Measurements from ENCODE around the gene TCF12. TPM values are rescaled to one million over a fixed set of nuclear protein-coding genes. Genes with fewer than 3 reads are reported as not detected.

TCF12 gene
- polyA plus RNA-seq, 1 experiment, result 447 TPM

DNA sequence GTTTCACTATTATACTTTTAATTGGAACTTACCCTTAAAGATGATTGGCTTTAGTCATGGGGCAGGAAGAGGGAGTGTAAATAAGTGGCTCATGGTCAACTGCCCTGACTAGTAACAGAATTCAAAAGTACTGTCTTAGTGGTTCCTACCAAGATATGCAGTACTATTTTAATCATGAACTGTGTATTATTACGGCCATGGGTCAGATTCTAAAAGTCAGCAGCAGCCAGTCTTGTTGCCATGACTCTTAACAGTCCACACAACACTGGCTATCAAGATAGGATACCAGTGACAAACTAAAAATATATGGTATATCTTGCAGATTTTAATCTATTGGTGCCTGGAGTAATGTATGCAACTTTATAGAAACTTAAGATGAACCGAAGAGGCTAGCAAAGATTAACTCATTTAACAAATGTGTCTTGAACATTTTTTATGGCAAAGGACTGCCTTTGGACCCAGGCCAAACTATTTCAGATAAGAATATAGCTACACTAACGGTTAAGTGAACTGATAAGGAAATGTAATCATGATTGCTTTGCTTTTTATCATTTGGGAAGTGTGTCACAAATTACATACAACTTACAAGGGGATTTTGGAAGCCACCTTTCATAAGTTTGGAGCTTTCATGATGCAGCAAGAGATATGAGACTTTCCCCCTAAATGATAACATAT is 163.7 kb downstream of the TCF12 start:
- H3K27ac ChIP-seq (ENCODE audit: low read depth, low read length), result no peak overlapping the region
- no peaks in the 10 kb centered on the region for H3K27me3 ChIP-seq (ENCODE audit: control insufficient read depth, insufficient read depth, low read length)
- ChIA-PET CTCF (interaction anchor here (0.6 kb wide), 1 partner anchor 61 kb away, joined by 3 read pairs; no protein-coding TSS in a partner anchor), POLR2A (no interaction called here)
- H3K4me3 ChIP-seq (ENCODE audit: low read depth, low read length), result no peak overlapping the region
- H3K9me3 ChIP-seq (ENCODE audit: control insufficient read depth, insufficient read depth, low read length), result no peaks in the 10 kb centered on the region
- no peak for DNase-seq (ENCODE audit: low read depth, low spot score)
- TF ChIP-seq, protein P1, sequence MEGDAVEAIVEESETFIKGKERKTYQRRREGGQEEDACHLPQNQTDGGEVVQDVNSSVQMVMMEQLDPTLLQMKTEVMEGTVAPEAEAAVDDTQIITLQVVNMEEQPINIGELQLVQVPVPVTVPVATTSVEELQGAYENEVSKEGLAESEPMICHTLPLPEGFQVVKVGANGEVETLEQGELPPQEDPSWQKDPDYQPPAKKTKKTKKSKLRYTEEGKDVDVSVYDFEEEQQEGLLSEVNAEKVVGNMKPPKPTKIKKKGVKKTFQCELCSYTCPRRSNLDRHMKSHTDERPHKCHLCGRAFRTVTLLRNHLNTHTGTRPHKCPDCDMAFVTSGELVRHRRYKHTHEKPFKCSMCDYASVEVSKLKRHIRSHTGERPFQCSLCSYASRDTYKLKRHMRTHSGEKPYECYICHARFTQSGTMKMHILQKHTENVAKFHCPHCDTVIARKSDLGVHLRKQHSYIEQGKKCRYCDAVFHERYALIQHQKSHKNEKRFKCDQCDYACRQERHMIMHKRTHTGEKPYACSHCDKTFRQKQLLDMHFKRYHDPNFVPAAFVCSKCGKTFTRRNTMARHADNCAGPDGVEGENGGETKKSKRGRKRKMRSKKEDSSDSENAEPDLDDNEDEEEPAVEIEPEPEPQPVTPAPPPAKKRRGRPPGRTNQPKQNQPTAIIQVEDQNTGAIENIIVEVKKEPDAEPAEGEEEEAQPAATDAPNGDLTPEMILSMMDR (IDR thresholded peaks at IDR 0.05; ENCODE audit: low read depth, low read length), result no peak

DNA sequence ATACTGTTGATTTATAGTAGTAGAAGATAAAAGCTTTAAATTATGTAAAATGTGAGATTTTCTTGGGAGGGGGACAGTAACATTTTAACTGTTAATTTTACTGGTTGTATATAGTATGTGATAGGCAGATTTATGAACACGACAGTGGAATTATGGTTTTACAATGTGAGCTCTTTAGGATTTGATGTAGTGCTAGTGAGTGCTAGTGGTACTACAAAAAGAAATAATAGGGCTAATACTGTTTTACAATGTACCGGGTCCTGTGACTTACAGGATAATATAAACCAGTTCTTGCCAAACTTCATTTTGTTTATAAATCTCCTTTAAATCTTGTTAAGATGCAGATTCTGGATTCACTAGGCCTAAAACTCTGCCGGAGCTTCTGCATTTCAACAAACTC is 165.7 kb downstream of the TCF12 start:
- DNase-seq (ENCODE audit: low read depth, low spot score), result no peak
- Histone ChIP-seq H3K9me3 (ENCODE audit: control insufficient read depth, insufficient read depth, low read length) (no peaks in the 10 kb centered on the region), H3K27me3 (ENCODE audit: control insufficient read depth, insufficient read depth, low read length) (no peaks in the 10 kb centered on the region), H3K4me3 (ENCODE audit: low read depth, low read length) (no peak overlapping the region), H3K27ac (ENCODE audit: low read depth, low read length) (no peak overlapping the region)
- TF ChIP-seq, protein P1 (IDR thresholded peaks at IDR 0.05; ENCODE audit: low read depth, low read length), result no peak
- POLR2A ChIA-PET, result interaction anchor here (0.7 kb wide), 1 partner anchor 351 kb away, joined by 3 read pairs; the partner anchor contains the start of gene ZNF280D
- CTCF ChIA-PET, result interaction anchor here (0.6 kb wide), 1 partner anchor 89 kb away, joined by 3 read pairs; no protein-coding TSS in a partner anchor

DNA sequence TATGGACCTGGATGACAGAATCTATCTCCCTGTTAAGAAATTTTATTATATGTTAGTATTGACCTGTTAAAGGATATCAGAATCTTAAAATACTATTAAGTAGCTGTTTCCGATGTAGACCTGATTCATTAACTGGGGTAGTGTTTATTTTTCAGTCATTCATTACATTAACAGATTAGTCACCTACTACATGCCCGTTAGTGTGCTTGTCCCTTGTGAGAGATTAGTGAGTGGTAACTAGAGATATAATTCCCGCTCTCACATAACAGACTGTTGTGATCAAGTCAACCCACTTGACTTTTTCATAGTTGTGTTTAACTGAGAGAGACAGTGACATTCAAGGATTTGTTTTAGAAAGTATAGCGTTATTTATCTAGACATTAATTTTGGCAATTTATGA is 166.8 kb downstream of the TCF12 start:
- H3K9me3 ChIP-seq (ENCODE audit: control insufficient read depth, insufficient read depth, low read length), result no peaks in the 10 kb centered on the region
- CTCF ChIA-PET, result interaction anchor here (0.9 kb wide), 1 partner anchor 54 kb away, joined by 3 read pairs; no protein-coding TSS in a partner anchor
- H3K27ac ChIP-seq (ENCODE audit: low read depth, low read length), result no peak overlapping the region
- no peak overlapping the region for H3K4me3 ChIP-seq (ENCODE audit: low read depth, low read length)
- TF ChIP-seq, protein P1 (IDR thresholded peaks at IDR 0.05; ENCODE audit: low read depth, low read length), result no peak
- POLR2A ChIA-PET, result no interaction called here
- no peaks in the 10 kb centered on the region for H3K27me3 ChIP-seq (ENCODE audit: control insufficient read depth, insufficient read depth, low read length)
- no peak for DNase-seq (ENCODE audit: low read depth, low spot score)

DNA sequence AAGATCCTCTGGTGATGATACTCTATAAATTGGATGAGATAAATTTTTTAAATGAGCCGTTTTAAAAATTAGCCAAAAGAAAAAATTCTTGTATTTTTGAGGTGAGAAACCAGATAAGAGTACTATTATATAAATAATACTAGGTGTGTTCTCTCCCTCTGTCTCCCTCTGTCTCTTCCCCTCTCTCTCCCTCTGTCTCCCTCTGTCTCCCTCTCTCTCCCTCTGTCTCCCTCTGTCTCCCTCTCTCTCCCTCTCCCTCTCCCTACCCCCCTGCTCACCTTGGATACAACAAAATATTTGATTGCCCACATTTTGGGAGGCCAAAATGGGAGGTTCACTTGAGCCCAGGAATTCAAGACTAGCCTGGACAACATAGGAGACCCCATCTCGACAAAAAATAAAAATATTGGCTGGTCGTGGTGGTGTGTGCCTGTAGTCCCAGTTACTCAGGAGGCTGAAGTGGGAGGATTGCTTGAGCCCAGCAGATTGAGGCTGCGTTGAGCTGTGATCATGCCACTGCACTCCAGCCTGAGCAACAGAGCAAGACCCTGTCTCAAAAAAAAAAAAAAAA is 168.5 kb downstream of the TCF12 start:
- no peak overlapping the region for H3K4me3 ChIP-seq (ENCODE audit: low read depth, low read length)
- H3K27ac ChIP-seq (ENCODE audit: low read depth, low read length), result no peak overlapping the region
- no peaks in the 10 kb centered on the region for H3K9me3 ChIP-seq (ENCODE audit: control insufficient read depth, insufficient read depth, low read length)
- ChIA-PET POLR2A (no interaction called here), CTCF (no interaction called here)
- TF ChIP-seq, protein P1 (IDR thresholded peaks at IDR 0.05; ENCODE audit: low read depth, low read length), result no peak
- no peak for DNase-seq (ENCODE audit: low read depth, low spot score)
- H3K27me3 ChIP-seq (ENCODE audit: control insufficient read depth, insufficient read depth, low read length), result no peaks in the 10 kb centered on the region

DNA sequence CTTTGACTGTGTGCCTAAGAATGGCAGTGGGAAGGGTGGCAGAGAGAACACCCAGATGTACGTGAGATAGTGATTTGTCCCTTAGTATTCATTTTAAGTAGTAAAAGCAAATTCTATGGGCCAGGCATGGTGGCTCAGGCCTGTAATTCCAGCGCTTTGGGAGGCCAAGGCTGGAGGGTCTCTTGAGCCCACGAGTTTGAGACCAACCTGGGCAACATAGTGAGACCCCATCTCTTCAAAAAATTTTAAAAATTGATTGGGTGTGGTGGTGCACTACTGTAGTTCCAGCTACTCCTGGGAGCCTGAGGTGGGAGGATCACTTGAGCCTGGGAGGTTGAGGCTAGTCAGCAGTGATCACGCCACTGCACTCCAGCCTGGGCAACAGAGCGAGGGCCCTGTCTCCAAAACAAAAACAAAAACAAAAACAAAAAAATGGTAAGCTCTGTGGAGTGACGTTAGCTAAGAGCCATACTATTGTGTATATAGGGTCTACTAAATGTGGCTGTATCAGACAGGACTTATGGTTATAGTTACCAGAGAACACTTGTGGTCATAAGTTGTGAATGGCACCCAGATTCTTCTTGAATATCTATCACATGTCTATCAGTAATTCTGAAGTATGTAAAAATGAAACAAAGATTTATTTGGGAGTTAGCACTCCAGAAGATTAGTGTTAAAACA is 171.5 kb downstream of the TCF12 start:
- ChIA-PET POLR2A (no interaction called here), CTCF (no interaction called here)
- no peaks in the 10 kb centered on the region for H3K9me3 ChIP-seq (ENCODE audit: control insufficient read depth, insufficient read depth, low read length)

More for the DNA sequence above, 171.5 kb downstream of the TCF12 start:
- no peak overlapping the region for H3K4me3 ChIP-seq (ENCODE audit: low read depth, low read length)
- TF ChIP-seq, protein P1 (IDR thresholded peaks at IDR 0.05; ENCODE audit: low read depth, low read length), result no peak
- no peak overlapping the region for H3K27ac ChIP-seq (ENCODE audit: low read depth, low read length)
- DNase-seq (ENCODE audit: low read depth, low spot score), result no peak
- H3K27me3 ChIP-seq (ENCODE audit: control insufficient read depth, insufficient read depth, low read length), result no peaks in the 10 kb centered on the region

Measured in AG04450 (cell line).